NCI-H1048 (cell line): Measurements from ENCODE around the gene OR52J3.
A peak's percentile ranks its signal among the peaks of the same experiment; 100 is the strongest.
"Not testable (repeated sequence)": the region's sequence is repeated elsewhere in the genome, so short reads cannot be mapped to it uniquely, and the experiment has no call there.

ENCODE experiments used
- DNase-seq: peaks from one replicate; lab custom pipeline; 2025; lab: John Stamatoyannopoulos, UW

Gene OR52J3

DNA sequence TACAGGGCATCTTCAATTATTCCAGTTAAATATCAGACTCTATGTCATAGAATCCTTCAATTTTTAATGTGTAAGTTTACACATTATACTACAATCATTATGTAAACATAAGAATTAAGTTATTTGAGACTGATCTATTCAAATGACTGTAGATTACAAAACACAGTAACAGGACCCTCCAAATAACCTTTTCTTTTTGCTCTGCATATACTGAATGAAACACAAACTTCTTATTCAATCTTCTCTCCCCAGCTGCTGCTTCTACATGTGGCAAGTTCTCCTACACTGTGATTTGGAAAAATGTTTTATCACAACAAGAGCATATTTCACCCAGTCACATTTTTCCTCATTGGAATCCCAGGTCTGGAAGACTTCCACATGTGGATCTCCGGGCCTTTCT, at the start of gene OR52J3:
Gene OR52J3 (plus strand): TSS at position 301 of the 400 bp plus-strand sequence. CDS start 0 bp downstream, at position 301.
- no peak for DNase-seq

DNA sequence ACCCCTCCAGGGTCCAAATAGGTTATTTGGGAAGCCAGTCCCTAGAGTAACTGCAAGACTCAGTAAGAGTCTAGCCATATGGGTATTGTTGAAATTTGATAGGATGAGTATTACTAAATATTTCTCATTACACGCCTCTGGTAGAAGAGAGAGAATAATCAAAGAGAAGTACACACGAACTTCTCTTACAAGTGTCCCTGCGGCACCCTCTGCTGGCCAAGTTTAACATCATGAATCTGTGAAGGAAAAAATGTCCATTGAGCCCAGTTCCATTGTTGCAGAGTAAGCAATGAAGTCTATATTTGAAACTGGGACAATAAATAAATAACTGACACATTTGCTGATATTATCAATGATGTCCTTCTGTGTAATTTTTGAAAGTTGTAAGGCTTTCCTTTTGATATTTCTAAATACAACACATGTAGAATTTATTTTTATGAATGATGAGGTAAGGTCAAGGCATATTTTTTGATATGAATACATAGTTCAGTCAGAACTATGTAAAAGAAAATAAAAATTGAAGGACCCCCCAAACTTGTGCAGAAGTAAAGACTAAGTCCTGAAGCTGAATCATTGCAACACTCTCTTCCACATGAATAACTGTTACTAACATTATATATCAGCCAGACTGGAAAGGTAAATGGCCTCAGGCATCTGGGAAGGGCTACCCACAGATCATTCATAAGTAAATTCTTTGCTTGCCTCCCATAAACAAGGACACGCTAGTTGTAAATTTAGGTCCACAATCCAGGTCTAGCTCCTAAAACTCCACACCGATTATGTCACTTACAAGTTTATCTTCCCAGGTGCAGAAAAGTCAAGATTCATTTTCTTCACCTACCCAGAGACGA, 41.7 kb upstream of the OR52J3 start:
- peak; percentile 49 for DNase-seq

DNA sequence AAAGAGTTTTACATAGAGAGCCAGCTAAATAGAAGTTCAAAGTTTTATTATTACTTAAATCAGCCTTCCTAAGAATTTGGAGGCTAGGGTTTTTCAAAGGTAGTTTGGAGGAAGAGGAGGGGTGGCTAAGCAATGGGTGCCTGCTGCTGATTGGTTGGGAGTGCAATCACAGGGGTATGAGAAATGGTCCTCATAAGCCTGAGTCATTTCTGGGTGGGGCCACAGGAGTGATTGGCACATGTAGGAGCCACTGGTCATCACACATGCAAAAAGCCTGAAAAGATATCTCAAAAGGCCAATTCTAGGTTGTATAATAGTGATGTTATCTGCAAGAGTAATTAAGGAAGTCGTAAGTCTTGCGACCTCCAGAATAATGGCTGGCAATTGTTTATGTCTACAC, 38.8 kb upstream of the OR52J3 start:
- DNase-seq = no peak

DNA sequence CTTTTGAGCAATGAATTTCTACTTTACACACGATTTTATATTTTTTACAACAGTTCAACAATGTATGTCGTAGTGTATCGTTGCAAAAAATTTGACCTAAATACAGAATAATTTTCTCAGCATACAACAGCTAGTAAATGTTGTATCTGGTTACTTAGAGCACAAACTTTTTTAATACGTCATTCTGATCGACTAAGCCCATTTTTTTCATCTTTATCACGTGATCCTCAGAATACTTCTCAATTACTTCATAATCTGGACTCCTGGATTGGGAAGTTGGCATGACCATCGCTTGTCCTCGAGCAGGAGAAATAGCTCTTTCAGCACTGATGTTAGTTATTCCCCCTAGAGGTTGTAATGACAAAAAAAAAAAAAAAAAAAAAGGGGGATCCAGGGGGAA, 35.1 kb upstream of the OR52J3 start:
- DNase-seq = no peak

DNA sequence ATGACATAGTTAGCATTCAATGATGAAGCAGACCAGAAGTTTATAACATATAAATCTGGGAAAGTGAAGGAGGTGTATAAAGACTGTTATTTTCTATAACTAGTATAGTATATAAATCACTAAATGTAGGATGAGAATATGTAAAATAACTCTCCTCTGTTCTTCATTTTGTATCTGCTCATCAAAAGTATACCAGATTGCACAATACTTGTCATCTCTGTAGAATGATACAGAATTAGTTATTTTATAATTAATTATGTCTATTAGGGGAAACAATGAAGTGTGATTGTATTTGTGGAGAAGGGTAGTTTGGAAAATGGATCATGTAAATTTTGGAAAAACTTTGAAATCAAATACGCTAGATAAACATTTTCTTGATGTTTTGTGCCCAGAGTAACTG, 33.3 kb upstream of the OR52J3 start:
- no peak for DNase-seq

DNA sequence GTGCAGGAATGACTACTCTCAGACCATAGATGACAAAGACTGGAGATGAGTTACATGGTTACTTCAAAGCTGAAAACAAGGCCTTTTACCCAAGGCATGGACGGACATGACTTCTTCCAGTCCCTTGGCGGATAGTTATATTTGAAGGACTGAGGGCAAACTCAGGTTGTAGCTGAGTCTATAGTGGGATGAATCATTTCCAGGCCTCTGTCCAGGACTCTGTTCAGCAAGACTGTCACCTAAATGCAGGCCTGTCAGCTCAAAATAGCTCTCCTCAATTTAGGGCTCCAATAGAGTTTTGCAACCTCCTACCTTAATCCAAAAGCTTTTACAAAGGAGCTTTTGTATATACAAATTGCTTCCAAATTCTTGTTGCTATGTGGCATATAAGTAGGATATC, 24.3 kb upstream of the OR52J3 start:
- no peak for DNase-seq

DNA sequence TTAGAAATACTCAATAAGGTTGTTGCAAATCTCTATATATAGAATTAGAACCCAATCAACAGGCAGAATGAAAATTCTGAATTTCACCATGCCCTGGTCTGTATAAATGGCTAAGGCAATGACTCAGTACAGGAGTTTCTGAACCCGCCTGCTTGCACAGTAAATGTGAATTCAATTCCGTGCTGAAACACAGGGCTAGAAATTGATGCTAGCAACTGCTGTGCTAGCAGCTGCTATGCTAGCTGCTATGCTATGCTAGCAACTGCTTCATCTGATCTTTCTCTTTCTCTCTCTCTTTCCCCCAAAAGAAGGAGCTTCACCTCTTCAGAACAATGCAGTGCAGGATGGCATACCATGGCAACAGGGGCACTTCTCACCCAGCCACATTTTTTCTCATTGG, 9.7 kb upstream of the OR52J3 start:
- no peak for DNase-seq

DNA sequence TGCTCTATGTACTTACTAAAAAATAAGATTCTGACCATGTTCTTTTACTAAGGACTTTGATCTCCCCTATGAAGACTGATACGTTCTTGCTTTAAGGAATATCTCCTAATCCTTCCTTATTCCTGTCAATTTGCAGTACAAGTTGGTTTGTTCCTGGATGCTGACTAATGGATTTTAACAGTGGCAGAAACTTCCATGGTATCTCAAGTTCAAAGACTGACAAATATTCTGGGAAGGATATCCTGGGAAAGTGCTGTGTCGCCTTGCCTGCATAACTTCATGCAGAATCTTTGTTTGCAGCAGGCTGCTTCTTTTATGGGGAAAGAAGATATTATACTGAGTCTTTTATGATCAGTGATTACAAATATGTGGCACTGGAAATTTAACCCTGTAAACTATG, 8.4 kb upstream of the OR52J3 start:
- DNase-seq = no peak

DNA sequence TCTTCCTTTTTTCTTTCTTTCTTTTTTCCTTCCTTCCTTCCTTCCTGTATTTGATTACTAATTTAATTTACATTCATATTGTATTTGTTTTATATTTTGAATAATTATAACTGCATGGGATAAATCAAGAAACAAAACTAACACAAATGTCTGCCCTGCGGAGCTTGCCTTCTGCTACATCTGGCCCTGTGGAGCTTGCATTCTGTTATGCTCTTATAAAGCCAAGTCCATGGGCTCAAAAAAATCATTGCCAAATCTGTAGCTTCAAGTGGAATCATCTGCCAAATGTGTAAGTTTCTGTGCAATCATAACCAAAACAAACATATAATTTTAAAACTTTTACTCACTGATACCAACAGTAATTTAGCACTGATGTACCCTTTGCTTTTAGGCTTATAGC, 8.0 kb upstream of the OR52J3 start:
- DNase-seq = no peak

DNA sequence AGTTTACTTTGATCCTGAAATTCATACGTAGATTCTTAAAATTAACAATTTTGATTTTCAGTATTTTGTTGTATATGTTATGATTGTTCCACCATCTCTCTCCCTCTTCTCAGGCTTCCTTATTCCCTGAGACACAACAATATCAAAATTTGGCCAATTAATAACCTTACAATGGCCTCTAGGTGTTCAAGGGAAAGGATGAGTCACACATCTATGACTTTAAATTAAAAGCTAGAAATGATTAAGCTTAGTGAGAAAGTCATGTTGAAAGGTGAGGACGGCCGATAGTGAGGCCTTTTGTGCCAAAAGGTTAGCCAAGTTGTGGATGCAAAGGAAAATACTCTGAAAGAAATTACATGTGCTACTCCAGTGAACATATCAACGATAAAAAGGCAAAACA, 5.5 kb upstream of the OR52J3 start:
- no peak for DNase-seq

DNA sequence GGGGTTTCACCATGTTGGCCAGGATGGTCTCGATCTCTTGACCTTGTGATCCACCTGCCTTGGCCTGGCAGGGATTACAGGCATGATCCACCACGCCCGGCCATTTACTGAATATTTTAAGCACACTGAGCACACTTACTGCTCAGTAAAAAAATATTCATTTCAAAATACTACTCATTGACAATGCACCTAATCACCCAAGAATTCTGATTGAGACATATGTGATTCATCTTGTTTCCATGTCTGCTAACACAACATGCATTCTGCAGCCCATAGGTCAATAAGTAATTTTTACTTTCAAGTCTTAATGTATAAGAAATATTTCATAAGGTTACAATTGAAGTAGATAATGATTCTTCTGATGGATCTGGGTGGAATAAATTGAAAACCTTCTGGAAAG, 4.2 kb upstream of the OR52J3 start:
- DNase-seq = no peak

DNA sequence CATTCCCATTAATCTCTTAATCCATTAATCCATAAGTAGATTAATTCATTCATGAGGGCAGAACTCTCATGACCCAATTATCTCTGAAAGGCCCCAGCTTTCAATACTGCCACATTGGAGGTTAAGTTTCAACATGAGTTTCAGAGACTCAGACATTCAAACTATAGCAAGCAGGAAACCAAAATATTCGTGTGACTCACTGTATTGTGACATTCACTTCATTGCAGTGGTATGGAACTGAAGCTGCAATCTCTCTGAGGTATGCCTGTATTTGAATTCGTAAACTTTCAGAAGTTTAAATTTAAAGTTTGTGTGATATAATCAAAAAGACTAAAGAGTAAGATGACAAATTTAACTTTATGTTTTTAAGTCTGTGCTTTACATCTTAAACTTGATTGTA, 2.9 kb upstream of the OR52J3 start:
- no peak for DNase-seq

DNA sequence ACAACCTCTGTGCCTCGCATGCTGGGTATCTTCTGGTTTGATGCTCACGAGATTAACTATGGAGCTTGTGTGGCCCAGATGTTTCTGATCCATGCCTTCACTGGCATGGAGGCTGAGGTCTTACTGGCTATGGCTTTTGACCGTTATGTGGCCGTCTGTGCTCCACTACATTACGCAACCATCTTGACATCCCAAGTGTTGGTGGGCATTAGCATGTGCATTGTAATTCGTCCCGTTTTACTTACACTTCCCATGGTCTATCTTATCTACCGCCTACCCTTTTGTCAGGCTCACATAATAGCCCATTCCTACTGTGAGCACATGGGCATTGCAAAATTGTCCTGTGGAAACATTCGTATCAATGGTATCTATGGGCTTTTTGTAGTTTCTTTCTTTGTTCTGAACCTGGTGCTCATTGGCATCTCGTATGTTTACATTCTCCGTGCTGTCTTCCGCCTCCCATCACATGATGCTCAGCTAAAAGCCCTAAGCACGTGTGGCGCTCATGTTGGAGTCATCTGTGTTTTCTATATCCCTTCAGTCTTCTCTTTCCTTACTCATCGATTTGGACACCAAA, 516 bp downstream of the OR52J3 start:
- no peak for DNase-seq

DNA sequence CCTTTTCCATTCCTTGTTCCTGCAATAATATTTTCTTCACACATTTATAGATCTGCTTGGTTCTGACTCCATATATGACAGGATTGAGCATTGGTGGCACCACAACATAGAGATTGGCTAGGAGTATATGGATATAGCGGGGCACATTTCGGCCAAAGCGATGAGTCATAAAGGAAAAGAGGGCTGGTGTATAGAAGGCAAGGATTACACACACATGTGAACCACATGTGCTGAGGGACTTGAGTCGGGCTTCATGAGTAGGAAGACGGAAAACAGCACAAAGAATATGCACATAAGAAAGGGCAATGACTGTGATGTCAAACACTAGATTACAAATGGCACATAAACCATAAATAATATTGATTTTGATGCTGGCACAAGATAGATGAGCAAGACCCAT, 12.4 kb downstream of the OR52J3 start:
- DNase-seq = not testable (repeated sequence)

DNA sequence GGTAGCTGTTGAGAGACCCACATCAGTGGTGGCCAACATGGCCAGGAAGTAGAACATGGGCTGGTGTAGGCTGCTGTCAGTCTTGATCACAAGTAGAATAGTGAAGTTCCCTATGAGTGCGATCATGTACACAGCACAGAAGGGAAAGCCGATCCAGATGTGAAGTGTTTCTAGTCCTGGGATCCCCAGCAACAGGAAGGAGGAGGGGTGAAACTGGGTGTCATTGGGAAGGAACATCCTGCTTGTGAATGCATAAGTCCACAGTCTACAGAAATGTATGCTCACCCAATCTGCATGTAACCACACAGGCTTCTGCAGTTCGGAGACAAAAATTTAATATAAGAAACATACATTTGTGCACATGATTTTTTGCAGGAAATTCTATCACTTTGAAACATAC, 13.1 kb downstream of the OR52J3 start, which contains the start of gene OR52E2:
Gene OR52E2 (minus strand): TSS at position 237 of the 400 bp plus-strand sequence. CDS start 0 bp downstream, at position 237.
- no peak for DNase-seq

DNA sequence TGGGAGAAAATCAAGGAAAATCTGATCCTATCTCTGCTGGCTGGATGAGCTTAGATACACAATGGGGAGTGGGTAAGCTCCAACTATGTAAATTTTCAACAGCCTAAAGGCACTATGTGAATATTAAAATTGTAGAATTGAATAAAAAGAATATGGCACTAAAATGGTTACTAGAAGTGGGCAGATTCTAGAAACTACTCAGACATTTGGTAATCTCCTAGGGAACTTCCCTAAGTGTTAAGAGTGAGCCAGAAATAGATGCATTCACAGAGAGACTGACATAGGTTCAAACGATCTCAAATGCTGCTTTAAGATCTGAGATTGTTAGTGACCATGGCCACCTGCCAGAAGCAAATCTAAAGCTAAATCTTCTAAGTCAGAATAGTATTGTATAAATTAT, 18.7 kb downstream of the OR52J3 start:
- no peak for DNase-seq

DNA sequence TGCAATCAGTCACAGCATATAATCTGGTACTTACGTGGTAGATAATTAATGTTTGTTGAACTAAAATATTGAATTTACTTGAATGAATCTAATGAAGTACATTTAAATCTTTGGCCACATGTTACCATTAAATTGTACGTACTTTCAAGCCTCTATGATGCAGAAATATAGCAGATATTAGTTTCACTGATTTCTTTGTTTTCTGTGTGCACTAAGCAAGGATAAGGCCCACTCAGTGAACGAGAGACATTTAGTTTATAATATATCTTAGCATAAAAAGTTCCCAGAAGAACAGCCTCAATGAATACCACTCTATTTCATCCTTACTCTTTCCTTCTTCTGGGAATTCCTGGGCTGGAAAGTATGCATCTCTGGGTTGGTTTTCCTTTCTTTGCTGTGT, 22.9 kb downstream of the OR52J3 start, which contains the start of gene OR52E1:
Gene OR52E1 (plus strand): TSS at position 301 of the 400 bp plus-strand sequence.
- no peak for DNase-seq

DNA sequence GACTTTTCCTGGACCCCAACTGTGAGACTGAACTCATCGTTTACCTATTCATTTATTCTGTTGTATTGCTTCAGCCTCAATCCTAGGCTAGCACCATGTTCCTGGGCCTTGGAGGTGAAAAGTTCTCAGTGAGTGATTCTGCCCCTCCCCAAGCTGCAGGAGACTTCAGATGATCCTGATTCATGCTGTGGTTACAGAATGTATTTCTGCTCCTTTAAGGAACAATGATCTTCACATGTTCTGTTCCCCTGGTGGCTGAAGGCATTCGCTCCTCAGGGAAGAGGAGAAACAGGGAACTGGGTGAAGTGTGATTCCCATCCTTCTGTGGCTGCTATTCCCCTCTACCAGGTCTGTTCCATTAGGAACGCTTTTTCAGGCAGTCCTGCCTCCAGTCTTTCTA, 25.5 kb downstream of the OR52J3 start:
- no peak for DNase-seq

DNA sequence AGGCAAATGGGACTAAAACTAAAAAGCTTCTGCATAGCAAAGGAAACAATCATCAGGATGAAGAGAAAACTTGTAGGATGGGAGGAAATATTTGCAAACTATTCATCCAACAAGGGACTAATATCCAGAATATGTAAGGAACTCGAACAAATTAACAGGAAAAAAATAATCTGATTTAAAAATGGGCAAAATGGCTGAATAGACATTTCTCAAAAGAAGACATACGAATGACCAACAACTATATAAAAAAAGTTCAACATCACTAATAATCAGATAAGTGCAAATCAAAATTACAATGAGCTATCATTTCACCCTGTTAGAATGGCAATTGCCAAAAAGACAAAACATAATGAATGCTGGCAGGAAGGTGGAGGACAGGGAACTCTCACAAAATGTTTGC, 35.1 kb downstream of the OR52J3 start:
- no peak for DNase-seq

DNA sequence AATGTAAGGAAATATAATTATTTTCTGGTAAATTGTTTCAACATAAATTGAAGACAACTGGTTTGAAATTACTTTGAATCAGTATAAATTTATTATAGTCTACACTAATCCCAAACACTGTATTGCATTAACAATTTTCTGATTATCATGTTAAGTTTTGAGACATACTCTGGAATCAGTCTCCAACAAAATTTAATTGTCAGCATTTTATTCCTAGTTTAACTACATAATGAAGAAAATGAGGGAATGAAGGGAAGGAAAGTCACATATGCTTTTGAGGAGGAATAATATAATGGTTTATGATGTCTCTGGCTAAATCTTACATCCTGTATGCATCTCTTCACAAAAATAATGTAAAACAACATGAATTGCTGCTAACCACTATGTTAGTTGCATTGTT, 37.3 kb downstream of the OR52J3 start:
- no peak for DNase-seq

DNA sequence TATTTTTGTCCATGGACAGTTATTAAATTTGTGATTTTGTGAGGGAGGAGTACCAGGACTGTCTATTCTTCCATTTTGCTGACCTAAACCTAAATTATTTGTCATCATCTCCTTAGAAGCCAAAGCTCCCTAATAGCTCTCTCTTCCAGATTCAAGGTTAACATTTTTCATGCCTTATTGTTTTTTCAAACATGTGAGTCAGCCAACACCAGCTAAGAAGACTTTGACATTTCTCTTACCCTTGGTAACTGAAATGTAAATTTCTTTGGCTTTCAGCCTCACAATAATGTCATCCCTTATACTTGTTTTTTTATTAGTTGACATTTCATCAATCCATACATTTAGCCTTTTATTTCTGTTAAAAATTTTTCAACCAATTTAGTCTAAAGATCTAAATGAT, 42.2 kb downstream of the OR52J3 start:
- no peak for DNase-seq

DNA sequence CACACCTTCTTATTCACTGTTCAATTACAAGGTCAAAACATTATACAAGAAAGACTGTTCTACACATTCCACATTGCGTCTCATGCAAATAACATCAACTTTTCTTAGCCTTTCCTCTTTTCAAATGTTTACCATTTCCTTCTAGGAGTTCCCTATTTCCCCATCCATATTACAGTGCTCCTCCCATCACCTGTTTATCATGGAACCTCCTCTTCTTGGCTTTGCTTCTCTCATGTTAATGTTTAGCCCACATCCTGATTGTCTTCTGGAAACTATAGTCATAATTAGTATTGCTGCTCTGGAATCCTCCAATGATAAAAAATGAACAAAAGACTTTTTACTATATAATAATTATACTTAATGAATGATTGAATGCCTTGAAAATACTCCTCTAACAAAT, 44.3 kb downstream of the OR52J3 start:
- DNase-seq = no peak

DNA sequence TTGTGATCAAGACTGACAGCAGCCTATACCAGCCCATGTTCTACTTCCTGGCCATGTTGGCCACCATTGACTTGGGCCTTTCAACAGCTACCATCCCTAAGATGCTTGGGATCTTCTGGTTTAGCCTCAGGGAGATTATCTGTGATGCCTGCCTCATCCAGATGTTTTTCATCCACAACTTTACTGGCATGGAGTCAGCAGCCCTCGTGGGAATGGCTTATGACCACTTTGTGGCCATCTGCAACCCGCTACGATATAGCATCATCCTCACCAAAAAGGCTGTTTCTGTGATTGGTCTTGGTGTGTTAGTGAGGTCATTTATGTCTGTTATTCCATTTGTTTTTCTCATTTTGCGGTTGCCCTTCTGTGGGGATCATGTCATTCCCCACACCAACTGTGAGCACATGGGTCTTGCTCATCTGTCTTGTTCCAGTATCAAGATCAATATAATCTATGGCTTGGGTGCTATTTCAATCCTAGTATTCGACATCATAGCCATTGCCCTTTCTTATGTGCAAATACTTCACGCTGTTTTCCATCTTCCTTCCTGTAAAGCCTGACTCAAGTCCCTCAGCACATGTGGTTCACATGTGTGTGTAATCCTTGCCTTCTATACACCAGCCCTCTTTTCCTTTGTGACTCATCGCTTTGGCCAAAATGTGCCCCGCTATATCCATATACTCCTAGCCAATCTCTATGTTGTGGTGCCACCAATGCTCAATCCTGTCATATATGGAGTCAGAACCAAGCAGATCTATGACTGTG, 46.7 kb downstream of the OR52J3 start:
- no peak for DNase-seq
